IPS-15b (cell line): ENCODE measurements around the gene NDRG4.

ENCODE experiments used
- H3K27me3 ChIP-seq: one replicate; pipeline ENCODE4 v1.6.1; 2013; ENCODE audit warnings: low read length; ENCODE audit not compliant: control insufficient read depth, insufficient read depth
- H3K36me3 ChIP-seq: one replicate; pipeline ENCODE4 v1.6.1; 2013; ENCODE audit warnings: low read length; ENCODE audit not compliant: control insufficient read depth, insufficient read depth
- H3K4me1 ChIP-seq: one replicate; pipeline ENCODE4 v1.6.1; 2013; ENCODE audit warnings: mild to moderate bottlenecking, low read length; ENCODE audit not compliant: control insufficient read depth, insufficient read depth
- H3K4me3 ChIP-seq: one replicate; pipeline ENCODE4 v1.5.1; 2013; ENCODE audit warnings: low read depth, low read length
- H3K9ac ChIP-seq: one replicate; pipeline ENCODE4 v1.6.1; 2013; ENCODE audit warnings: low read depth, mild to moderate bottlenecking, low read length
- H3K9me3 ChIP-seq: one replicate; pipeline ENCODE4 v1.6.1; 2013; ENCODE audit warnings: mild to moderate bottlenecking, low read length; ENCODE audit not compliant: control insufficient read depth, insufficient read depth

NDRG4 gene, protein sequence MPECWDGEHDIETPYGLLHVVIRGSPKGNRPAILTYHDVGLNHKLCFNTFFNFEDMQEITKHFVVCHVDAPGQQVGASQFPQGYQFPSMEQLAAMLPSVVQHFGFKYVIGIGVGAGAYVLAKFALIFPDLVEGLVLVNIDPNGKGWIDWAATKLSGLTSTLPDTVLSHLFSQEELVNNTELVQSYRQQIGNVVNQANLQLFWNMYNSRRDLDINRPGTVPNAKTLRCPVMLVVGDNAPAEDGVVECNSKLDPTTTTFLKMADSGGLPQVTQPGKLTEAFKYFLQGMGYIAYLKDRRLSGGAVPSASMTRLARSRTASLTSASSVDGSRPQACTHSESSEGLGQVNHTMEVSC

GRCh38 chr16:58499615-58500351 is at the start of gene NDRG4:
Gene NDRG4 (plus strand): TSS chr16:58500143. CDS start chr16:58500249, 106 bp downstream.
- no peaks in the 10 kb centered on the region for H3K9me3 ChIP-seq
- H3K36me3 ChIP-seq, result peaks cover 10% of the 10 kb centered on the region
- H3K4me3 ChIP-seq, result peak within 1 kb of the TSS; percentile 91
- no peaks in the 10 kb centered on the region for H3K27me3 ChIP-seq
- H3K9ac ChIP-seq, result peak within 1 kb of the TSS; percentile 37
- peaks cover 8% of the 10 kb centered on the region for H3K4me1 ChIP-seq

DNA sequence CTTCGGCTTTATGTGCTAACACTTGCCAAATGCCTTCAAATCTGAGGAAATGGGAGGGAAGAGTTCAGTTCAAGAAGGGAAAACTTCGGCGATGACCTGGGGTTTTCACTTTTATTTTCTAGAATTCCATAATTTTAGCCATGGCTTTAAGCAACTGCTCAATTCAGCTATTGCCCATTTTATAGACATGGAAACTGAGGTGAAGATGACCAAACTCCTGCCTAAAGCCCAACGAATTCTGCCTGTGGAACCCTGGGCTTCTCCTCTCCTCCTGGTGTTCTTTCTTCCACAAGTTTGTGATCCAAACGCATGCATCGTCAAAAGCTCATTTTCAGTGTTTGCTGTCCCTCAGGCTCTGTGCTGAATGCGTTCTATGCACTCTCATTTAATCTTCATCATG is 49.4 kb upstream of the NDRG4 start:
- Histone ChIP-seq H3K27me3 (peaks cover 4% of the 10 kb centered on the region), H3K9ac (no peak overlapping the region), H3K9me3 (no peaks in the 10 kb centered on the region), H3K36me3 (no peaks in the 10 kb centered on the region), H3K4me1 (no peaks in the 10 kb centered on the region), H3K4me3 (no peak overlapping the region)

DNA sequence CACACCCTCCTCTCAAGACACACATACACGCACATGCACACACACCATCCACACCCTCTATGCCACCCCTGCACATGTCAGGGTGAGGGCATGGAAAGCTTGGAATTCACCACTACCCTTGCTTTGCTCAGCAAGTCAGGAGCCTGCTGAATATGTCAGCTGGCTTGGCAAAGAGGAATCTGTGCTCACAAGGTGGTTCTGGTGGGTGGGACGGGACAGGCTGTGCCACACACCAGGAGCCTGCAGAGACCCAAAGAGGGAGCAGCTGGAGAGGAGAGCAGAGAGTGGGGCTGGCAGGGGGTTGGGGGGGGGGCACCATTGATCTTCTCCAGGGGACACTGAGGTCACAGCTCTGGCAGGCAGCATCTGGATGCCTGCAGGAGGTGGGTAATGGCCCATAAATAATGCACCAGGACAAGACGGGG is 48.7 kb upstream of the NDRG4 start:
- H3K36me3 ChIP-seq, result no peaks in the 10 kb centered on the region
- peaks cover 4% of the 10 kb centered on the region for H3K27me3 ChIP-seq
- no peaks in the 10 kb centered on the region for H3K9me3 ChIP-seq
- no peak overlapping the region for H3K9ac ChIP-seq
- H3K4me3 ChIP-seq, result no peak overlapping the region
- no peaks in the 10 kb centered on the region for H3K4me1 ChIP-seq

DNA sequence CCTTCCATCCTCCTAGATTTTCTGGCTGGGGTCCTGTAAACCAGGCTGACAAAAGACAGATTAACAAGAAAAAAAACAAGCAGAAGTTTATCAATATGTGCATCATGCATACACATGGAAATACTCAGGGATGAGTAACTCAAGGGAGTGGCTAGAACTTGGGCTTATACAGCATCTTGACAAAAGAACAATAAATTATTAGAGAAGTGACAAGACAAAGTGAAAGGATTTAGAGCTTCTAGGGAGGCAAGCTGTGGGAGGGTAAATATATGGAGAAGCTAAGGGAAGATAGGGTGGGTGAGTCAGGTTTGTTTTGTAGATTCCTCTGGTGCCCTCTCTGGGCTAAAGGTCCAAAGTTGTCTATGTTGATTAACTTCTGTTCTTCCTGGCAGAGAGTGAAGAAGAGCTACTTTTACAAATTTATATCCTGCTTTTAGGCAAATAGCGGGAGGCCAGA is 48.0 kb upstream of the NDRG4 start:
- Histone ChIP-seq H3K9me3 (no peaks in the 10 kb centered on the region), H3K36me3 (no peaks in the 10 kb centered on the region), H3K27me3 (peaks cover 4% of the 10 kb centered on the region), H3K4me1 (no peaks in the 10 kb centered on the region), H3K4me3 (no peak overlapping the region), H3K9ac (no peak overlapping the region)

DNA sequence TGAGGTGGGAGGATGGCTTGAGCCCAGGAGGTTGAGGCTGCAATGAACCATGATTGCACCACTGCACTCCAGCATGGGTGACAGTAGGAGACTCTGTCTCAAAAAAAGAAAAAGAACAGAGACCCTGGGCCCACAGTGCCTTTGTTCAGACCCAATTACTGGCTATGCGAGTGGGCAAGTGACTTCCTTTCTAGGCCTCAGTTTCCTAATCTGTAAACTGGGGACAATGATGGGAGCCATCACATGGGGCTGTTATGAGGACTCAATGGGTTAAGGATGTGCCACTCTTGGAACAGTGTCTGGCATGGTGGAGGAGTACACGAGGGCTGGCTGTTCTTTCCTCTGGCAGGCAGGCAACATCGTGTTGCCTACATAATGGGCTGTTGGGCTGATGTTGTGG is 47.3 kb upstream of the NDRG4 start:
- no peak overlapping the region for H3K9ac ChIP-seq
- no peaks in the 10 kb centered on the region for H3K9me3 ChIP-seq
- H3K27me3 ChIP-seq, result peaks cover 1% of the 10 kb centered on the region
- H3K4me1 ChIP-seq, result no peaks in the 10 kb centered on the region
- H3K4me3 ChIP-seq, result no peak overlapping the region
- no peaks in the 10 kb centered on the region for H3K36me3 ChIP-seq

GRCh38 chr16:58454178-58454577 is 45.8 kb upstream of the NDRG4 start:
- Histone ChIP-seq H3K4me3 (no peak overlapping the region), H3K9ac (no peak overlapping the region), H3K4me1 (no peaks in the 10 kb centered on the region), H3K36me3 (no peaks in the 10 kb centered on the region), H3K27me3 (peaks cover under 1% of the 10 kb centered on the region), H3K9me3 (no peaks in the 10 kb centered on the region)

GRCh38 chr16:58454856-58455255 is 45.1 kb upstream of the NDRG4 start:
- no peaks in the 10 kb centered on the region for H3K9me3 ChIP-seq
- H3K9ac ChIP-seq, result no peak overlapping the region
- H3K4me3 ChIP-seq, result no peak overlapping the region
- H3K27me3 ChIP-seq, result peaks cover 6% of the 10 kb centered on the region
- no peaks in the 10 kb centered on the region for H3K36me3 ChIP-seq
- H3K4me1 ChIP-seq, result no peaks in the 10 kb centered on the region

DNA sequence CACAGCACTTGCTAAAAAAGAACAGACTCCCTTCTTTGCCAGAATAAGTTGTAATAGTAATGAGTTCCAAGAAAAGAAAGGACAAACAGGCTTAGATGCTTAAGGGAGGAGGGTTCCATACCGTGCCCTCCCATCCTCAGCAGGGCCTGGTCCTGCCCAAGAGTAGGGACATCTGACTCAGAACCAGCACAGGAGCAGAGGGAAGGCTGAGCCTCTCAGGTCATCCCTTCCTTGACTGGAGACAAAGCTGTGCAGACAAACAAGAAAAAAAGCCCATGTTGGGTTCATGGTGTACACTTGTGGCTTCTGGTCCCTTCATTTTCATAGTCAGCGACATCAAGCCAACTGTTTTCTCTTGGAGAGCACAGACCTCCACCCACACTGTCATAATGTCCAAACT is 44.2 kb upstream of the NDRG4 start:
- H3K4me1 ChIP-seq, result no peaks in the 10 kb centered on the region
- no peak overlapping the region for H3K4me3 ChIP-seq
- no peak overlapping the region for H3K9ac ChIP-seq
- no peaks in the 10 kb centered on the region for H3K36me3 ChIP-seq
- H3K9me3 ChIP-seq, result no peaks in the 10 kb centered on the region
- peaks cover 6% of the 10 kb centered on the region for H3K27me3 ChIP-seq

DNA sequence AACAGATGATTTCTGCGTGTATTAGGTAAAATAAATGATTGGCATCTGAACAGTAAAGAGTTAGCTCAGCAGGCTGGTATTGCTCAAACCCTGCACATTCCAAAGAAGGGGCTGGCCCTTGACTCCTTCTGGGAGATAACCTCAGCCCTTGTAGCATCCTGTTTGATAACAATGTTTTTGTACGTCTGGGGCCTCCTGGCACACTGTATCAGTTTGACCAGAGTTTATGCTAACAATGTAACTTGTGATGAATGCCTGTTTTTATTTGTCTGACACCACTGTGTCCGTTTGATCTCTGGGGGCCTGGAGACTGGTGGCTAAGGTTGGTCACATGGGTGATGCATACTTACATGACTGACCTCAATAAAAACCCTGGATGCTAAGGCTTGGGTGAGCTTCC is 43.8 kb upstream of the NDRG4 start:
- H3K27me3 ChIP-seq, result peaks cover 8% of the 10 kb centered on the region
- H3K9ac ChIP-seq, result no peak overlapping the region
- no peaks in the 10 kb centered on the region for H3K9me3 ChIP-seq
- H3K4me3 ChIP-seq, result no peak overlapping the region
- H3K36me3 ChIP-seq, result no peaks in the 10 kb centered on the region
- no peaks in the 10 kb centered on the region for H3K4me1 ChIP-seq

DNA sequence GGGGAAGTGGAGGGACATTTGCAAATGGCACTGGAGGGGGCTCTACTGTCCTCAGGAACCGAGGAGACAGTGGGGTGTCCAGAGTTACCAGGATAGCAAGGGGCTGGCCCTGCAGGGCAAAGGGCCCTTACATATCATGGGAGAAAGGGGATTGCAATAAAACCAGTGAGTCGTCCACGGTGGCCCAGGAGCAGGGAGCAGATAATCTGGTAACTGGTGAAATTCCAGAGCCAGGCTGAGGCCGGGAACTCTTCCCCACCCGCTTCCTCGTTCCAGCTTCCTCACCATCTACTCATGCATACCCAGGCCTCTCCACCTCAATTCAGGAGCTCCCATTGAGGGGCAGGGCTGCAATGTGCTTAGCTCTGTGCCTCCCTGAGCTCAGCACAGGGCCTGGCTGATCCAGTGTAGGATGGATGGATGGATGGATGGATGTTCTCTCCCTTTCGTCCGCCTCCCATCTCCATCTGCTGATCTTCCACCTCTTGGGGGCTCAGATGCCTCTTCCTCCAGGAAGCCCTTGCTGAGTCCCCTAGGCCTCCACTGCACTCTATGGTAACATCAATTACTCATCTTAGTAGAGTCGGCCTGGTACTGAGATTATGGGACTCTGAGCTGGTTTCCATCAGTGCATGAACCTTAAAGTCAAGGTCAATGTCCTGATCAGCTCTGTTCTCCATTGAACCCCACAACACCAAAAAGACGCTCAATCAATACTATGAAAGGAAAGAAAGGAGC is 41.2 kb upstream of the NDRG4 start:
- H3K36me3 ChIP-seq, result no peaks in the 10 kb centered on the region
- H3K27me3 ChIP-seq, result peaks cover 25% of the 10 kb centered on the region
- H3K4me3 ChIP-seq, result no peak overlapping the region
- no peaks in the 10 kb centered on the region for H3K4me1 ChIP-seq
- H3K9me3 ChIP-seq, result no peaks in the 10 kb centered on the region
- no peak overlapping the region for H3K9ac ChIP-seq

DNA sequence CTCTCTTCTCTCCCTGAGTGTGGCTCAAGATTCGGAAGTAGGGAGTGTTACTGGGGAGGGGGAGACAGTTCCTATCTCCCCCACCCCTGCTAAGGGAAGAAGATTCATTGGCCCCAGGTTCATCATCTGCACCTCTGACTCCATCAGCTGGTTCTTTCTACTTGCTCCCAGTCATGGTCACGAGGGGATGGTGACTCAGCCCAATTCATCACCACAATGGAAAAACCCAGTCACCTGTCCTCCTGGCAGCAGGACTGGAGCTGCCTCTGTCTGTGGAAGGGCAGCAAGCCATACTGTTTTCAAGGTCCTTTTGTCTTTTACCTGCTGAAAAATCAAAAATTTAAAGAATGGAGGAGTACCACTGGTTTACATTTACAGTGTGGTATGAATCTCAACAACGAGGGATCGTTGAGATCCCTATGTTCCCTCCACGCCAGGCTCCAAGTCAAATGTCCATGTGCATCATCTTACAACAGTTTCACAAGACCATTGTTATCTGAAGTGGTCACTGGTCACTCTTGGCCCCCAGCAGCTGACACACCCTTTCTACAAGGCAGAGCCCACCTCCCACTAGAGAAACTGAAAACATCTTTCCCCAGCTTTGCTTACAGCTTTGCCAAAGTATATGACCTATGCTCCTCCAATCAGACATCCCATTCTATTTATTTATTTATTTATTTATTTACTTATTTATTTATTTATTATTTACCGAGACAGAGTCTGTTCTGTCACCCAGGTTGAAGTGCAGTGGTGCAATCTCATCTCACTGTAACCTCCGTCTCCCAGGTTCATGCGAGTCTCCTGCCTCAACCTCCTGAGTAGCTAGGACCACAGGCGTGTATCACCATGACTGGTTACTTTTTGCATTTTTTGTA is 40.4 kb upstream of the NDRG4 start:
- H3K9ac ChIP-seq, result no peak overlapping the region
- H3K4me3 ChIP-seq, result no peak overlapping the region
- peaks cover 27% of the 10 kb centered on the region for H3K27me3 ChIP-seq

More for the DNA sequence above, 40.4 kb upstream of the NDRG4 start:
- H3K4me1 ChIP-seq, result no peaks in the 10 kb centered on the region
- H3K36me3 ChIP-seq, result no peaks in the 10 kb centered on the region
- no peaks in the 10 kb centered on the region for H3K9me3 ChIP-seq
